ENCODE results near the gene TMEM234.
A peak's percentile ranks its signal among the peaks of the same experiment; 100 is the strongest.

TMEM234 gene

DNA sequence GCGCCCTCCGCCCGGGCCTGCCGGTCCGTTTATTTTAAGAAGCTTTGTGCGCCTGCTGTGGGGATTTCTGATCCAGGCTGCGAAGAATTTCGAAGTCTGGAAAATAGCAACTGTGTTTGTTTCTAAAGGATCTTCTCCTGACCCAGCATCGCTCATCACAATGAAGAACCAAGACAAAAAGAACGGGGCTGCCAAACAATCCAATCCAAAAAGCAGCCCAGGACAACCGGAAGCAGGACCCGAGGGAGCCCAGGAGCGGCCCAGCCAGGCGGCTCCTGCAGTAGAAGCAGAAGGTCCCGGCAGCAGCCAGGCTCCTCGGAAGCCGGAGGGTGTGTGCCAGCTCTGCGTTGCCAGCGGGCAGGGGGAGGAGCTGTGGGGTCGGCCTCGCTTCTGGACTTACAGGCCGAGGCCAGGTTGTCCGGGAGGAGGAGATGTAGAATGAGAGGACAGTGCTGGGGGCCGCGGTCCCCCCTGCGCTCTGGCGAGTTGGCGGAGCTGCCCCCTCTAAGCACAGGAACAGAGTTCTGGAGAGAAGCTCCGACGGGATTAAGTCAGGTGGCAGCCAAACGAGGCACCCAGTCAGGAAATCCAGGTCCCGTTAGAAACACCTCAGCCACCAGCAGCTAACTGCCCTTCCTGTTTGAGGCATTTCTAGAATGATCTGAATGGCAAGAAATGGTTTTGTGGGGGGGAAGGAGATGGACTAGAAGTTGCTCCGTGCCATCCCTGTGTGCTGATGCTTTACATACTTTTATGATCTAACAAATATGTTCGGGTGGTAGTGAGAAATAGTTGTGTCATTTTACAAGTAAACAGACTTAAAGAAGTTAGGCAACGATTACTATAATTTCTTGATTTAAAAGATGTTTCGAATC, 41.7 kb downstream of the TMEM234 start:
- no peak for DNase-seq (ENCODE audit: low read depth in 2 of 2, low spot score in 1 of 2)

GRCh38 chr1:32179443-32180185, 42.5 kb downstream of the TMEM234 start, which contains the start of gene TXLNA:
Gene TXLNA (plus strand): TSS chr1:32179675. CDS start chr1:32180346, 671 bp downstream.
- DNase-seq (ENCODE audit: low read depth in 2 of 2, low spot score in 1 of 2) = peak; percentile 77

- no peak for DNase-seq (ENCODE audit: low read depth in 2 of 2, low spot score in 1 of 2)
Observed at GRCh38 chr1:32179193-32179442, 43.0 kb downstream of the TMEM234 start.

- DNase-seq (ENCODE audit: low read depth in 2 of 2, low spot score in 1 of 2) = no peak
Observed at GRCh38 chr1:32178380-32179192, 43.6 kb downstream of the TMEM234 start.

DNA sequence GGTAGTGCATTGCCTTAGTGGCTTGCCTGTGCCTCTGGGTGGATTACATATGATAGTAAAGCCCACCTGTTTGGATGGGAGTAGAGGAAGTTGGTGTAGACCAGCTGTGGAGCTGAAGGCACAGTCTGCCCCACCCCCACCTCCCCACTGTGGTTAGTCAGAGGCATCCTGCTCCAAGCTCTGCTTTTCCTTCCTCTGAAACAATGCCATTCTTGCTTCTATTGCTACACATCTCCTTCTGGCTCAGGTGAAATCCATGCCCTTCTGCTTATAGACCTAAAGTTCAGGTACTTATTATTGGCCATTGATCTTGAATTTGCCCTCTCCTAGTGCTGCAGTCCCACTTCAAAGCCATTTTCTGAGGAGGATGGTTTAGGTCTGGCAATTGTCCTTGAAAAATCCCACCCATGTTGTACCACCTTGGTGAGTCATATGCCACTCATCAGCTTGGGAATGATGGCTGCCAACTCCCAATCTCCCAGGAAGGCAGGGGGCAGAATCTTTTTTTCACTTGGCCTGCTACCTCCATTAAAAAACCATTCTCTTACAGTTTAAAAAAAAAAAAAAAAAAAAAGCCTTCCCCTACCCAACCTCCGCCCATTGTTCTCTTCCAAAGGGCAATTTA, 49.4 kb downstream of the TMEM234 start:
- DNase-seq (ENCODE audit: low read depth in 2 of 2, low spot score in 1 of 2) = no peak

DNA sequence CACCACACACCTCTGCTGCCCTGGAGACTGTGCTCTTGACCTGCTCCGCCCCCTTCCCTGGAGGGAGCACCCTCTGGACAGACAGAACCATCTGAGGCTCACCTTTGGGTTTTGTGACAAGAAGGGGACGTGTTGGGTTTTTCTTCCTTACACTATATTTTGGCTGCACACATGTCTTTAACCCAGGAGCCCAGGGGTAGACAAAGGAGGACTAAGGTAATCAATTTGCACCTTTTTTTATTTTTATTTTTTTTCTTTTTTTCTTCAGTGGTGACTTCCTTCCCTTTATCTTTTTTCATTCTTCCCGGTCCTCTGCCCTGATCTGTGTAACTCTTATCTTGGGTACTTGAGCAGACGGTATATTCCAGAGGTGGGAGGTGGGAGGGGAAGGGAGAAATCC, 51.2 kb downstream of the TMEM234 start:
- DNase-seq (ENCODE audit: low read depth in 2 of 2, low spot score in 1 of 2) = no peak
